Osteocyte (in vitro differentiated cells): ENCODE data around the gene ENAM. TPM values are rescaled to one million over a fixed set of nuclear protein-coding genes. Genes with fewer than 3 reads are reported as not detected.

ENCODE experiments used
- DNase-seq: peaks from one replicate; pipeline ENCODE4 v3.0.0; 2021; ENCODE audit warnings: mixed read lengths; ENCODE audit not compliant: unreplicated experiment; ENCODE audit errors: extremely low spot score
- H3K27ac Mint-ChIP-seq: one replicate; pipeline ENCODE4 v1.8.0; 2021; ENCODE audit warnings: mild to moderate bottlenecking, mixed read lengths; ENCODE audit not compliant: unreplicated experiment
- H3K27me3 Mint-ChIP-seq: one replicate; pipeline ENCODE4 v1.8.0; 2021; ENCODE audit warnings: mixed read lengths; ENCODE audit not compliant: unreplicated experiment
- H3K36me3 Mint-ChIP-seq: one replicate; pipeline ENCODE4 v1.8.0; 2021; ENCODE audit warnings: mixed read lengths; ENCODE audit not compliant: unreplicated experiment
- H3K4me1 Mint-ChIP-seq: one replicate; pipeline ENCODE4 v1.8.0; 2021; ENCODE audit warnings: mixed read lengths; ENCODE audit not compliant: unreplicated experiment
- H3K4me3 Mint-ChIP-seq: one replicate; pipeline ENCODE4 v1.8.0; 2021; ENCODE audit warnings: mild to moderate bottlenecking, moderate library complexity, mixed read lengths; ENCODE audit not compliant: unreplicated experiment
- H3K9me3 Mint-ChIP-seq: one replicate; pipeline ENCODE4 v1.8.0; 2021; ENCODE audit warnings: mixed read lengths; ENCODE audit not compliant: unreplicated experiment
- total RNA-seq: library from RNA; stranded (reverse); gene quantifications from 2 replicates; pipeline ENCODE4 v1.2.1, GENCODE V29; 2021
- TF ChIP-seq, protein P1 (sequence below): fragments of 200-600 bp; sonication (generic); IDR thresholded peaks from 2 replicates; pipeline ENCODE4 v1.5.0; 2021; ENCODE audit warnings: antibody characterized with exemption, mild to moderate bottlenecking, moderate library complexity

ENAM gene
- total RNA-seq, 1 donor from 2014 or later = not detected

DNA sequence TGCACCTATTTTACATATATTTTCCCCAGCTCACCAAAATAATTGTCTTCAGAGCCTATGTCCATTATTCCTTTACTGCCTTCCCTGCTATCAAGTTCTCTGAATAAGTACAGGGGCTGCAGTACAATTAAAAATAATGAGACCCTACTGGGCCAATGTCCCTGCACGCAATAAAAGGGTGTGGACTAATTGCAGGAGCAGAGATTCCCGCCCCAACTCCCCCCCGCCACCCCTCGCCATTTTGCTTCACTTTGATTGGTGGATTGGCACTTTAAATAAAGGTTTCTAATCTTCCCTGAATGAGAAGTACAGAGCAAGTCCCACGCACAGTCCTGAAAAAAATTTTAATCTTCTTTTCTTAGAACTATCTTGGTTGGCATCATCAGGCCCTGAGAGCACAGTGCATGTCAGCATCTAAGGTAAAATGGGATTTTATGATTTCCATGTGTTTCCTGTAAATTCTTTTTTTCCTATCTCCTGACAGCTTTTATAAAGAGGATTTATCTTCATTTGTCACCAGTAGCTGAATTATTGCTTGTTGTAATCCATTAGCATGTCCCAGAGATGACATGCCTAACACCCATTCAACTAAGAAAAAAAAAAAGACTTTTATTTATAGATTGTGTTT is 36.5 kb upstream of the ENAM start, which contains the start of gene AMBN:
Gene AMBN, plus strand, starts transcription at position 302 of the 628 bp plus-strand sequence. Its CDS starts 103 bp downstream, at position 405.
- TF ChIP-seq, protein P1, sequence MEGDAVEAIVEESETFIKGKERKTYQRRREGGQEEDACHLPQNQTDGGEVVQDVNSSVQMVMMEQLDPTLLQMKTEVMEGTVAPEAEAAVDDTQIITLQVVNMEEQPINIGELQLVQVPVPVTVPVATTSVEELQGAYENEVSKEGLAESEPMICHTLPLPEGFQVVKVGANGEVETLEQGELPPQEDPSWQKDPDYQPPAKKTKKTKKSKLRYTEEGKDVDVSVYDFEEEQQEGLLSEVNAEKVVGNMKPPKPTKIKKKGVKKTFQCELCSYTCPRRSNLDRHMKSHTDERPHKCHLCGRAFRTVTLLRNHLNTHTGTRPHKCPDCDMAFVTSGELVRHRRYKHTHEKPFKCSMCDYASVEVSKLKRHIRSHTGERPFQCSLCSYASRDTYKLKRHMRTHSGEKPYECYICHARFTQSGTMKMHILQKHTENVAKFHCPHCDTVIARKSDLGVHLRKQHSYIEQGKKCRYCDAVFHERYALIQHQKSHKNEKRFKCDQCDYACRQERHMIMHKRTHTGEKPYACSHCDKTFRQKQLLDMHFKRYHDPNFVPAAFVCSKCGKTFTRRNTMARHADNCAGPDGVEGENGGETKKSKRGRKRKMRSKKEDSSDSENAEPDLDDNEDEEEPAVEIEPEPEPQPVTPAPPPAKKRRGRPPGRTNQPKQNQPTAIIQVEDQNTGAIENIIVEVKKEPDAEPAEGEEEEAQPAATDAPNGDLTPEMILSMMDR = no peak
- Mint-ChIP-seq H3K4me3 (no peak within 1 kb of the TSS), H3K9me3 (no peaks in the 10 kb centered on the region), H3K27me3 (peaks cover 45% of the 10 kb centered on the region), H3K36me3 (no peaks in the 10 kb centered on the region), H3K27ac (no peak within 1 kb of the TSS), H3K4me1 (no peaks in the 10 kb centered on the region)
- no peak for DNase-seq

DNA sequence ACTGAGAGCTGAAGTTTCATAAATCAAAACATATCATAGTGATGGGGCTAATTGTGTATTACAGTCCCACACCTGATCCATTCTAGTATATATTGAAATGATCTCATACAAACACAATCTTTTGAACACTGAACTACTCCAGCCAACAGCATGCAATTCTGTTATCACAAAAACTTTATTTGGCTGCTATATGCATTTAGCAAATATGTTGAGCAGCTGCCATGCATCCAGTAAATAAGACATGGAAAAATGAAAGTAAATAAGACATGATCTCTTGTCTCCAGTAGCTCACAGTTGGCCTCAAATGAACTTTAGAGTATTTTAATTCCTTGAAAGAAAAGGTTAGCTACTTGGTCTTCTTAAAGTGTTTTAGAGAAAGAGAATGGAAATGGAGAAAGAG is 34.3 kb upstream of the ENAM start:
- no peak overlapping the region for H3K4me3 Mint-ChIP-seq

DNA sequence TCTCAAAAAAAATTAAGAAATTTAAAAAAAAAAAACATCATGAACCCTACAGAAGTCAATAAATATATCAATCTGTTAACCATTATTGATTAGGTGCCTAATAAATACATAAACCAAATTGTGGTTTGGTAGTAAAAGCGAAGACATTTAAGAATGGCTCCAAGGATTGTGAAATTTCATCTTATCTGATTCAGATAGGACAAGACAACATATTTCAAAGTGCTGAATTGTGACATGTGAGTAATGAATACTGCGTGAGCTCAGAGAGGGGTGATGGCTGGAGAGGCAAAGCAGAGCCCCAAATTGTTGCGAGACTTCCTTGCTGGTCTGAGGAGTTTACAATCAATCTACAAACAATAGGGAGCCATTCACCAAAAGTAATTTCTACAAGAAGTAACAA is 28.2 kb upstream of the ENAM start:
- TF ChIP-seq, protein P1 = no peak
- Mint-ChIP-seq H3K4me3 (no peak overlapping the region), H3K4me1 (no peaks in the 10 kb centered on the region), H3K9me3 (no peaks in the 10 kb centered on the region), H3K27ac (no peak overlapping the region), H3K36me3 (no peaks in the 10 kb centered on the region), H3K27me3 (peaks cover 46% of the 10 kb centered on the region)
- DNase-seq = no peak

More for the DNA sequence above, 34.3 kb upstream of the ENAM start:
- Mint-ChIP-seq H3K36me3 (no peaks in the 10 kb centered on the region), H3K27ac (no peak overlapping the region), H3K4me1 (no peaks in the 10 kb centered on the region), H3K27me3 (peaks cover 38% of the 10 kb centered on the region), H3K9me3 (no peaks in the 10 kb centered on the region)
- DNase-seq = no peak
- TF ChIP-seq, protein P1 = no peak

DNA sequence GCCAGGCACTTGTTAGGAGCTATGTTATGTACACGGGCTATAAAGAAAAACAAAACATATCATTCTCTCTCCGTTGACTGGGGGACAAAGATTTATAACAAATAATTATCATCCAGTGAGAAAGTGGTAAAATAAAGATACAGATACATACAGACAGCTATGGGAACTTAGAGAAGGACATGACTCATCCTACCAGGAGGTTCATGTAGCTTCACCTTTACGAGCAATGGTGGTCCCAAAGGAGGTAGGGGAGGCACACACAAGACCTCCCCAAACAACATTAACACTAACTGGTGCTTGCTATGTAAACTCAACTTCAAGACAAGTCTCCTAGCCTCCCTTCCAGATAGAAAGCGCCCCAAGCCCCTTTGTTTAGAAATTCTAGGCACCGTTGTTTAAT is 27.6 kb upstream of the ENAM start:
- DNase-seq = no peak
- Mint-ChIP-seq H3K27ac (no peak overlapping the region), H3K36me3 (no peaks in the 10 kb centered on the region), H3K27me3 (peaks cover 48% of the 10 kb centered on the region), H3K4me3 (no peak overlapping the region), H3K4me1 (no peaks in the 10 kb centered on the region), H3K9me3 (no peaks in the 10 kb centered on the region)
- TF ChIP-seq, protein P1 = no peak

DNA sequence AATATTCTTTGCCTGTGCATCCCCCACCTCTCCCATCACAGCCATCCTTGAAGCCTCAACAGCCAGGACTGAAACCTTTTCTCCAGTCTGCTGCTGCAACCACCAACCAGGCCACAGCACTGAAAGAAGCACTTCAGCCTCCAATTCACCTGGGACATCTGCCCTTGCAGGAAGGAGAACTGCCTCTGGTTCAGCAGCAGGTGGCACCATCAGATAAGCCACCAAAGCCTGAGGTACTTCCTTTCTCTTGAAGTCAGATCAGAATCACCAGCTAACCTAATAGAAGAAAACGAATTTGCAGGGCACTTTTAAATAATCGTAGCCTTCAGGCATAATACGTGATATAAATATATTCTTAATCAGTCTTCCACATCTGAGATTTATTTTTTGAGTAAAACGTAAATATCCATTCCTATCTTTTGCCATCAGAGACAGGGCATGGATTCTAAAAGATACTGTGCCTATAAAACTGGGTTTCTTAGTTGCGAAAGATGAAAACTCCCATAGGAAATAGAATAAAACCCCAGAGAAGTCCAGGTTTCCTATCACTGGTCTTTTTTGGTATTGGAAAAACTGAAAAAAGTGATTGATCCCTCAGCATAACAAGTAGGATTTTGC is 27.0 kb upstream of the ENAM start:
- H3K36me3 Mint-ChIP-seq = no peaks in the 10 kb centered on the region
- TF ChIP-seq, protein P1 = peak; percentile 63
- no peak overlapping the region for H3K4me3 Mint-ChIP-seq
- no peak for DNase-seq
- no peak overlapping the region for H3K27ac Mint-ChIP-seq
- no peaks in the 10 kb centered on the region for H3K9me3 Mint-ChIP-seq
- H3K27me3 Mint-ChIP-seq = peaks cover 48% of the 10 kb centered on the region
- H3K4me1 Mint-ChIP-seq = no peaks in the 10 kb centered on the region
